Measurements from ENCODE around the gene AICDA.

Gene AICDA

DNA sequence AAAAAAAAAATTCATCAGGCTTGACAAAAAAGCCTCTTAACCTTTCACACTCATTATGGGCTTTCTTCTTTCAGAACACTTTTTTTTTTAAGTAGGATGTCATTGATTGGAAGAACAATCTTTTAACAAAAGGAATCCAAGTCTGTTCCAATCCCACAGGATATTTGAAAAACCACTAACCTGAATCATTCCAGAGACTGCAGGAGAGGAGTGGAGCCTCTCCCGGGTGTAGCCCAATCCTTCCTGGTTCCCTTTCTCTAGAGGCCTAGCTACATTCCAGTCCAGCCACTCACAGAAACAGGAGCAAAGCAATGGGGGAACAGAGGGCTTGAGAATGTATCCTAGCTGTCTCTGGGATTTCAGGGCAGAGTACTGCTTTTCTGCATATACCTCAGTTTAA is 45.7 kb upstream of the AICDA start:
- no peak for TF ChIP-seq BACH2 (CRISPR knock-in tag; IDR thresholded peaks at IDR 0.05; ENCODE audit: borderline replicate concordance)
- TF ChIP-seq CSDC2 (CRISPR knock-in tag; IDR thresholded peaks at IDR 0.05) = no peak
- no peak for TF ChIP-seq ZC3H10 (CRISPR knock-in tag; IDR thresholded peaks at IDR 0.05)
- no peak for TF ChIP-seq ZNF565 (CRISPR knock-in tag; conservative IDR thresholded peaks at IDR 0.05; ENCODE audit: low read depth)
- TF ChIP-seq CSRNP3 (CRISPR knock-in tag; IDR thresholded peaks at IDR 0.05) = no peak
- TF ChIP-seq RARB (CRISPR knock-in tag; IDR thresholded peaks at IDR 0.05) = no peak
- TF ChIP-seq SNAI2 (CRISPR knock-in tag; IDR thresholded peaks at IDR 0.05) = no peak
- TF ChIP-seq ZFP3 (CRISPR knock-in tag; IDR thresholded peaks at IDR 0.05) = no peak
- TF ChIP-seq ZNF70 (CRISPR knock-in tag; IDR thresholded peaks at IDR 0.05) = no peak
- ATAC-seq = peak; percentile 46; the same call in 2 of the 3 replicates

DNA sequence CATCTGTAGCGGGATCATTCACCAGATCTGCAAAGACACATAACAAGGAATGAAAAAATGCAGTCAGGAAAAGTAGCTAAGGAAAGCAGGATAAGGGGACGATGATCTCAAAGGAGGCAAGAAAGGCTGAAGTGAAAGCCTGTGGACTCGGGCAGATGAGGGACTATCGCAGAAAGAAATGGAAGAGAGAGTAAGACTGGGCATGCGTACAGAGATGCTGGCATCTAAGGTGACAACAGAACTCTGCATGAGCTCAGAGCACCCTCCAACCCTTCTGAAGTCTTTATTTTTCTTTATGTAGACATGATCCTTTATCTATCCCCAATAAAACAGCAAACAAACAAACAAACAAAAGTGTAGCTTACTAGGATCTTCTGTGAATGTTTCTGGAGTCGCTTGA is 42.8 kb upstream of the AICDA start:
- ATAC-seq = peak; percentile 69; the same call in 2 of the 3 replicates
- TF ChIP-seq BACH2 (CRISPR knock-in tag; IDR thresholded peaks at IDR 0.05; ENCODE audit: borderline replicate concordance) (no peak), ZFP3 (CRISPR knock-in tag; IDR thresholded peaks at IDR 0.05) (no peak), ZNF565 (CRISPR knock-in tag; conservative IDR thresholded peaks at IDR 0.05; ENCODE audit: low read depth) (no peak), POU6F1 (CRISPR knock-in tag; IDR thresholded peaks at IDR 0.05; ENCODE audit: borderline replicate concordance, low read depth) (no peak), ESRRG (CRISPR knock-in tag; IDR thresholded peaks at IDR 0.05) (no peak), ZC3H10 (CRISPR knock-in tag; IDR thresholded peaks at IDR 0.05) (no peak), PATZ1 (CRISPR knock-in tag; IDR thresholded peaks at IDR 0.05; ENCODE audit: borderline replicate concordance) (no peak), OSR1 (CRISPR knock-in tag; IDR thresholded peaks at IDR 0.05) (no peak), ZFP30 (CRISPR knock-in tag; IDR thresholded peaks at IDR 0.05) (no peak)

DNA sequence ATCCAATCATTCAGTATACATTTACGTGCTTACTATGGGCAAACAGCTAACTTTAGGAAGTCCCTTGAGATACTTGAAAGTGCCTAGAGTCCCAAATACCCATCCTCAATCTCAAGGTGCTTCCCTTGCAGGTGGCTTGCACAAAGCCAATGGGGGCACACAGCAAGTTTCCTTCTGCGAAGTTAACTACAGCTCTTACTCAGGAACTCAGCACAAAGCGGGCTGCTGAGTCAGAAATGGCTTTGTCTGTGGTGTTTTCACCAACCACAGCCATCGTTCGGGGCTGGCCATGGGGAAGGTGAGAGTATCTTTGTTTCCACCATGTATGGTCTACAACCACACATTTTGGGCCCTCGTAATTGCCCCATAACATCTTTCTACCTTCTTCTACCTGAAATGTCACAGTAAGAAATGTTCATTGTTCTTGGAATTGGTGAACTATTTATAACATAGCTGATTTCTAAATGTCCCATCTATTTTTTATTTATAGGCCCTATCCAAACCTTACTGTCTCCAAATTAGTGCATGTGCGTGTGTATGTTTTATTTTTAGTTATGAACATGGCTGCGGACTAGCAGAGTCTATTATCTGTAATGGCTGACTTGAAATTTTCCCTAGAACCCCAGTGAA is 36.0 kb upstream of the AICDA start:
- TF ChIP-seq ARNTL (CRISPR knock-in tag; IDR thresholded peaks at IDR 0.05; ENCODE audit: borderline replicate concordance, low read depth) = no peak
- no peak for TF ChIP-seq ZC3H10 (CRISPR knock-in tag; IDR thresholded peaks at IDR 0.05)
- TF ChIP-seq ZNF8 (CRISPR knock-in tag; IDR thresholded peaks at IDR 0.05) = no peak
- TF ChIP-seq ZNF565 (CRISPR knock-in tag; conservative IDR thresholded peaks at IDR 0.05; ENCODE audit: low read depth) = no peak
- TF ChIP-seq SNAI2 (CRISPR knock-in tag; IDR thresholded peaks at IDR 0.05) = no peak
- no peak for TF ChIP-seq ZFP30 (CRISPR knock-in tag; IDR thresholded peaks at IDR 0.05)
- TF ChIP-seq ISL1 (CRISPR knock-in tag; IDR thresholded peaks at IDR 0.05) = no peak
- no peak for TF ChIP-seq CSDC2 (CRISPR knock-in tag; IDR thresholded peaks at IDR 0.05)
- TF ChIP-seq POU6F1 (CRISPR knock-in tag; IDR thresholded peaks at IDR 0.05; ENCODE audit: borderline replicate concordance, low read depth) = no peak
- TF ChIP-seq GLIS3 (CRISPR knock-in tag; IDR thresholded peaks at IDR 0.05) = no peak
- TF ChIP-seq ZNF70 (CRISPR knock-in tag; IDR thresholded peaks at IDR 0.05) = no peak
- no peak for TF ChIP-seq TSHZ2 (CRISPR knock-in tag; IDR thresholded peaks at IDR 0.05)
- TF ChIP-seq PPARA (CRISPR knock-in tag; IDR thresholded peaks at IDR 0.05; ENCODE audit: borderline replicate concordance) = no peak
- ATAC-seq = no peak
